KBM-7 (cell line): ENCODE results near the gene LCP2.
A peak's percentile ranks its signal among the peaks of the same experiment; 100 is the strongest.

Experiments
- DNase-seq: peaks from one replicate; pipeline ENCODE4 v3.0.0-alpha.2; 2015
- in situ Hi-C: fragments of 300-500 bp; cut with MboI; formaldehyde crosslinking; loops from 2 replicates; pipeline ENCODE4 v1.14.3; 2020; ENCODE audit warnings: low sequenced_read_pairs, low pct_unique_long_range_greater_than_20kb, mixed read lengths

The LCP2 gene

GRCh38 chr5:170233358-170233892 lies 64.2 kb downstream of the LCP2 start:
- in situ Hi-C loops: no loop called here
- DNase-seq: no peak

GRCh38 chr5:170232786-170233185 lies 64.8 kb downstream of the LCP2 start, which contains the start of gene C5orf58:
Gene C5orf58, plus strand, starts transcription at chr5:170232985. Its CDS starts 1,992 bp downstream, at chr5:170234977.
- in situ Hi-C loops: no loop called here
- no peak for DNase-seq

GRCh38 chr5:170228762-170229435 lies 68.7 kb downstream of the LCP2 start:
- in situ Hi-C loops: no loop called here
- no peak for DNase-seq

GRCh38 chr5:170226661-170227060 lies 70.9 kb downstream of the LCP2 start:
- DNase-seq: no peak
- in situ Hi-C loops: no loop called here

GRCh38 chr5:170226129-170226615 lies 71.4 kb downstream of the LCP2 start:
- in situ Hi-C loops: no loop called here
- no peak for DNase-seq

GRCh38 chr5:170225326-170226128 lies 72.0 kb downstream of the LCP2 start:
- in situ Hi-C loops: no loop called here
- DNase-seq: peak; percentile 70

- in situ Hi-C loops: loop anchor here (25.0 kb wide), 1 partner anchor 388 kb away; no protein-coding TSS in a partner anchor
- DNase-seq: no peak
Measured at GRCh38 chr5:170223906-170224305, 73.7 kb downstream of the LCP2 start.

GRCh38 chr5:170223360-170223759 lies 74.2 kb downstream of the LCP2 start:
- in situ Hi-C loops: loop anchor here (25.0 kb wide), 1 partner anchor 389 kb away; no protein-coding TSS in a partner anchor

GRCh38 chr5:170221327-170221741 lies 76.2 kb downstream of the LCP2 start:
- in situ Hi-C loops: loop anchor here (25.0 kb wide), 1 partner anchor 391 kb away; no protein-coding TSS in a partner anchor
- DNase-seq: peak; percentile 5

More at GRCh38 chr5:170223360-170223759, 74.2 kb downstream of the LCP2 start:
- DNase-seq: no peak

- in situ Hi-C loops: loop anchor here (25.0 kb wide), 1 partner anchor 392 kb away; no protein-coding TSS in a partner anchor
- DNase-seq: no peak
Measured at GRCh38 chr5:170220191-170220590, 77.4 kb downstream of the LCP2 start.

- no peak for DNase-seq
- in situ Hi-C loops: loop anchor here (10.0 to 25.0 kb wide), 2 partner anchors 125 to 393 kb away; no protein-coding TSS in a partner anchor
Measured at GRCh38 chr5:170219615-170220014, 78.0 kb downstream of the LCP2 start.

GRCh38 chr5:170218726-170219125 lies 78.9 kb downstream of the LCP2 start:
- no peak for DNase-seq
- in situ Hi-C loops: loop anchor here (10.0 to 25.0 kb wide), 2 partner anchors 124 to 394 kb away; no protein-coding TSS in a partner anchor

- in situ Hi-C loops: loop anchor here (10.0 to 25.0 kb wide), 2 partner anchors 123 to 394 kb away; no protein-coding TSS in a partner anchor
Measured at GRCh38 chr5:170217831-170218230, 79.7 kb downstream of the LCP2 start.

GRCh38 chr5:170216257-170216864 lies 81.2 kb downstream of the LCP2 start:
- in situ Hi-C loops: loop anchor here (10.0 to 25.0 kb wide), 2 partner anchors 122 to 396 kb away; no protein-coding TSS in a partner anchor
- DNase-seq: peak; percentile 58

More at GRCh38 chr5:170217831-170218230, 79.7 kb downstream of the LCP2 start:
- DNase-seq: no peak

GRCh38 chr5:170211575-170212334 lies 85.8 kb downstream of the LCP2 start:
- in situ Hi-C loops: loop anchor here (10.0 to 25.0 kb wide), 2 partner anchors 117 to 401 kb away; no protein-coding TSS in a partner anchor
- DNase-seq: no peak

GRCh38 chr5:170206958-170207357 lies 90.6 kb downstream of the LCP2 start:
- in situ Hi-C loops: loop anchor here (25.0 kb wide), 1 partner anchor 405 kb away; no protein-coding TSS in a partner anchor
- DNase-seq: no peak

GRCh38 chr5:170206216-170206615 lies 91.4 kb downstream of the LCP2 start:
- no peak for DNase-seq
- in situ Hi-C loops: loop anchor here (25.0 kb wide), 1 partner anchor 406 kb away; no protein-coding TSS in a partner anchor

GRCh38 chr5:170204202-170204601 lies 93.4 kb downstream of the LCP2 start:
- no peak for DNase-seq
- in situ Hi-C loops: loop anchor here (25.0 kb wide), 1 partner anchor 408 kb away; no protein-coding TSS in a partner anchor
